ENCODE measurements around the gene GOLGA1.
A peak's percentile ranks its signal among the peaks of the same experiment; 100 is the strongest.

GOLGA1 gene

GRCh38 chr9:124880501-124880900, 60.4 kb downstream of the GOLGA1 start:
- no peak for DNase-seq

GRCh38 chr9:124879226-124879625, 61.7 kb downstream of the GOLGA1 start:
- DNase-seq = no peak

- DNase-seq = no peak
These were observed 62.4 kb downstream of the GOLGA1 start for GRCh38 chr9:124878518-124878917.

GRCh38 chr9:124878021-124878420, 62.9 kb downstream of the GOLGA1 start:
- no peak for DNase-seq

GRCh38 chr9:124877021-124877782, 63.7 kb downstream of the GOLGA1 start:
- DNase-seq = no peak

- no peak for DNase-seq
These were observed 65.4 kb downstream of the GOLGA1 start for GRCh38 chr9:124875501-124875900.

- no peak for DNase-seq
These were observed 67.2 kb downstream of the GOLGA1 start for GRCh38 chr9:124873664-124874063.

- no peak for DNase-seq
These were observed 69.7 kb downstream of the GOLGA1 start for GRCh38 chr9:124871156-124871561.

- DNase-seq = no peak
These were observed 70.2 kb downstream of the GOLGA1 start for GRCh38 chr9:124870723-124871122.

GRCh38 chr9:124869986-124870560, 70.8 kb downstream of the GOLGA1 start:
- no peak for DNase-seq

GRCh38 chr9:124869466-124869985, 71.4 kb downstream of the GOLGA1 start:
- no peak for DNase-seq

- peak; percentile 94 for DNase-seq
These were observed 72.1 kb downstream of the GOLGA1 start for GRCh38 chr9:124868511-124869465.

- no peak for DNase-seq
These were observed 77.5 kb downstream of the GOLGA1 start for GRCh38 chr9:124863371-124863871.

GRCh38 chr9:124861342-124862229, 79.3 kb downstream of the GOLGA1 start, which contains the start of the genes ARPC5L and RPL35:
Gene ARPC5L (plus strand): TSS chr9:124862130. CDS start chr9:124869291, 7,161 bp downstream.
Gene RPL35 (minus strand): TSS chr9:124861957. CDS start chr9:124861912, 45 bp downstream.
- peak; percentile 97 for DNase-seq

GRCh38 chr9:124860582-124861341, 80.1 kb downstream of the GOLGA1 start:
- no peak for DNase-seq

- no peak for DNase-seq
These were observed 80.9 kb downstream of the GOLGA1 start for GRCh38 chr9:124859803-124860581.

- no peak for DNase-seq
These were observed 82.4 kb downstream of the GOLGA1 start for GRCh38 chr9:124858330-124859046.

GRCh38 chr9:124857533-124858162, 83.2 kb downstream of the GOLGA1 start:
- no peak for DNase-seq

Measured in retina (tissue), 1 donor.